ENCODE results near the gene GREM1. TPM values are rescaled to one million over a fixed set of nuclear protein-coding genes. Genes with fewer than 3 reads are reported as not detected.

GREM1 gene
- total and polyA plus RNA-seq, 2 experiments from 2014 or later, result 0.27 to 1.0 TPM

GRCh38 chr15:32739522-32740063, 21.8 kb downstream of the GREM1 start (continued):
- TF ChIP-seq ZNF462 (CRISPR knock-in tag; IDR thresholded peaks at IDR 0.05), result no peak
- TF ChIP-seq EZH2 (IDR thresholded peaks at IDR 0.05; ENCODE audit: low read depth, unreplicated experiment), result no peak
- TF ChIP-seq STAT1 (IDR thresholded peaks at IDR 0.05; ENCODE audit: unreplicated experiment), result no peak

- Histone ChIP-seq H3F3A (replicated peaks; ENCODE audit: low read depth) (no peaks in the 10 kb centered on the region), H3K79me2 (replicated peaks; ENCODE audit: insufficient read depth) (no peaks in the 10 kb centered on the region), H3K4me1 (ENCODE audit: insufficient read depth) (peaks cover 3% of the 10 kb centered on the region; the same call in 1 of the 2 replicates), H3K9me2 (ENCODE audit: insufficient read depth) (no peaks in the 10 kb centered on the region), H3K4me3 (no peak overlapping the region), H2AFZ (no peak overlapping the region), H4K20me1 (replicated peaks; ENCODE audit: insufficient read depth) (no peaks in the 10 kb centered on the region), H3K4me2 (no peak overlapping the region), H3K27ac (ENCODE audit: low read depth) (no peak overlapping the region), H3K36me3 (ENCODE audit: insufficient read depth) (no peaks in the 10 kb centered on the region), H3K27me3 (ENCODE audit: insufficient read depth) (no peaks in the 10 kb centered on the region)
- no peak for DNase-seq (ENCODE audit: low spot score)
- Mint-ChIP-seq H3K27me3 (ENCODE audit: insufficient read depth, low read depth, poor library complexity) (no peaks in the 10 kb centered on the region), H3K36me3 (ENCODE audit: low read depth) (peaks cover 3% of the 10 kb centered on the region; the same call in 1 of the 3 replicates), H3K4me3 (no peak overlapping the region), H3K9me3 (peaks cover 4% of the 10 kb centered on the region; the same call in 2 of the 3 replicates), H3K27ac (no peak overlapping the region), H3K4me1 (peaks cover 15% of the 10 kb centered on the region; the same call in 2 of the 3 replicates)
- no peak for ATAC-seq
- TF ChIP-seq CREB1 (CRISPR knock-in tag; IDR thresholded peaks at IDR 0.05; ENCODE audit: low read depth), result no peak
- no peak for TF ChIP-seq STAT1 (IDR thresholded peaks at IDR 0.05; ENCODE audit: unreplicated experiment)
- TF ChIP-seq ETS1 (IDR thresholded peaks at IDR 0.05), result no peak
- TF ChIP-seq ZNF331 (CRISPR knock-in tag; IDR thresholded peaks at IDR 0.05; ENCODE audit: low read depth), result no peak
- no peak for TF ChIP-seq EZH2 (IDR thresholded peaks at IDR 0.05; ENCODE audit: low read depth, unreplicated experiment)
- no peak for TF ChIP-seq REST (IDR thresholded peaks at IDR 0.05; ENCODE audit: unreplicated experiment)
- no peak for TF ChIP-seq ZNF114 (CRISPR knock-in tag; IDR thresholded peaks at IDR 0.05)
- TF ChIP-seq POLR2AphosphoS5 (IDR thresholded peaks at IDR 0.05; ENCODE audit: low read depth), result no peak
- TF ChIP-seq NANOG (IDR thresholded peaks at IDR 0.05; ENCODE audit: borderline replicate concordance), result no peak
- no peak for TF ChIP-seq JUNB (IDR thresholded peaks at IDR 0.05; ENCODE audit: unreplicated experiment)
Measured at GRCh38 chr15:32743411-32744140, 25.8 kb downstream of the GREM1 start.

Data from GM23338 (cell line).